IMR-90 (cell line): ENCODE results near the gene HMGCS2. TPM values are rescaled to one million over a fixed set of nuclear protein-coding genes. Genes with fewer than 3 reads are reported as not detected.

Experiments
- ATAC-seq: fragments of 200-7000 bp; cut with Tn5 transposase; 2 replicates; pipeline ENCODE4 v1.9.1; 2020; ENCODE audit warnings: low read depth, mild to moderate bottlenecking, moderate library complexity
- BruUV-seq: library from RNA; stranded (reverse); fragments of 400-500 nt; replicated peaks from 2 replicates; lab custom pipeline; 2021; lab: Mats Ljungman, UMichigan
- CTCF ChIA-PET: fragments of 300-600 bp; formaldehyde crosslinking; extraction: SDS; loops from one replicate; lab custom pipeline; 2021; ENCODE audit warnings: antibody characterized with exemption; lab: Yijun Ruan, JAX
- POLR2A ChIA-PET: fragments of 300-600 bp; sonication (Branson Sonifier 250); formaldehyde crosslinking; loops from one replicate; lab custom pipeline; 2022; ENCODE audit warnings: antibody characterized with exemption; ENCODE audit not compliant: unreplicated experiment; lab: Charles Lee
- DNase-seq: peaks from one replicate; pipeline ENCODE4 v3.0.0; 2013
- H2AFZ ChIP-seq: replicated peaks from 2 replicates; pipeline ENCODE3; 2013; ENCODE audit warnings: low read length, mild to moderate bottlenecking; ENCODE audit not compliant: poor library complexity
- H2AK5ac ChIP-seq: 2 replicates; pipeline ENCODE4 v1.6.1; 2013; ENCODE audit warnings: low read depth, low read length, inconsistent platforms
- H2AK9ac ChIP-seq: replicated peaks from 2 replicates; pipeline ENCODE3; 2013; ENCODE audit warnings: mild to moderate bottlenecking, low read depth, low read length, moderate library complexity; ENCODE audit not compliant: poor library complexity
- H2BK120ac ChIP-seq: 2 replicates; pipeline ENCODE4 v1.6.1; 2013; ENCODE audit warnings: low read depth, low read length, inconsistent platforms
- H2BK15ac ChIP-seq: 3 replicates; pipeline ENCODE4 v1.6.1; 2013; ENCODE audit warnings: low read depth, low read length, inconsistent platforms
- H2BK20ac ChIP-seq: 2 replicates; pipeline ENCODE4 v1.6.1; 2013; ENCODE audit warnings: low read depth, mild to moderate bottlenecking, inconsistent platforms, low read length, moderate library complexity
- H2BK5ac ChIP-seq: 2 replicates; pipeline ENCODE4 v1.6.1; 2013; ENCODE audit warnings: mild to moderate bottlenecking, low read depth, low read length, inconsistent platforms; ENCODE audit not compliant: poor library complexity, severe bottlenecking
- H3K14ac ChIP-seq: replicated peaks from 2 replicates; pipeline ENCODE4 v1.6.1; 2013; ENCODE audit warnings: low read depth, low read length, inconsistent platforms
- H3K18ac ChIP-seq: 2 replicates; pipeline ENCODE4 v1.6.1; 2013; ENCODE audit warnings: low read depth, low read length, control low read depth
- H3K23ac ChIP-seq: 2 replicates; pipeline ENCODE4 v1.6.1; 2013; ENCODE audit warnings: low read depth, low read length, inconsistent platforms
- H3K27ac ChIP-seq: 2 replicates; pipeline ENCODE4 v1.5.1; 2013; ENCODE audit warnings: mild to moderate bottlenecking, control low read depth, low read length; ENCODE audit not compliant: insufficient read depth
- H3K27me3 ChIP-seq: 2 replicates; pipeline ENCODE4 v1.6.1; 2013; ENCODE audit warnings: low read length; ENCODE audit not compliant: control insufficient read depth, insufficient read depth
- H3K36me3 ChIP-seq: 2 replicates; pipeline ENCODE4 v1.6.1; 2013; ENCODE audit warnings: low read length, mixed read lengths; ENCODE audit not compliant: control insufficient read depth, insufficient read depth
- H3K4ac ChIP-seq: 2 replicates; pipeline ENCODE4 v1.6.1; 2013; ENCODE audit warnings: low read depth, low read length, inconsistent platforms
- H3K4me1 ChIP-seq: 2 replicates; pipeline ENCODE4 v1.6.1; 2013; ENCODE audit warnings: low read length, mixed read lengths; ENCODE audit not compliant: control insufficient read depth, insufficient read depth
- H3K4me2 ChIP-seq: 2 replicates; pipeline ENCODE4 v1.6.1; 2013; ENCODE audit warnings: low read depth, mild to moderate bottlenecking, control low read depth, low read length, moderate library complexity
- H3K4me3 ChIP-seq: 2 replicates; pipeline ENCODE4 v1.5.1; 2013; ENCODE audit warnings: low read depth, mild to moderate bottlenecking, control low read depth, low read length, moderate library complexity; ENCODE audit not compliant: insufficient read depth
- H3K56ac ChIP-seq: 2 replicates; pipeline ENCODE4 v1.6.1; 2013; ENCODE audit warnings: low read length, inconsistent platforms; ENCODE audit not compliant: insufficient read depth; ENCODE audit errors: extremely low read depth
- H3K79me1 ChIP-seq, 2 experiments: 2 replicates each; pipeline ENCODE4 v1.6.1; 2013; ENCODE audit warnings: low read length in 2 of 2, inconsistent platforms in 1 of 2, low read depth in 1 of 2
- H3K9ac ChIP-seq: 2 replicates; pipeline ENCODE4 v1.6.1; 2013; ENCODE audit warnings: low read depth, low read length, control low read depth
- H3K9me1 ChIP-seq: 2 replicates; pipeline ENCODE4 v1.6.1; 2013; ENCODE audit warnings: low read length, inconsistent platforms; ENCODE audit not compliant: insufficient read depth
- H3K9me3 ChIP-seq: 2 replicates; pipeline ENCODE4 v1.6.1; 2013; ENCODE audit warnings: low read length; ENCODE audit not compliant: control insufficient read depth, insufficient read depth
- H4K20me1 ChIP-seq: 2 replicates; pipeline ENCODE4 v1.6.1; 2013; ENCODE audit warnings: low read length, inconsistent platforms; ENCODE audit not compliant: insufficient read depth
- H4K5ac ChIP-seq: 2 replicates; pipeline ENCODE4 v1.6.1; 2013; ENCODE audit warnings: mild to moderate bottlenecking, low read depth, low read length, control low read depth
- H4K8ac ChIP-seq, 2 experiments: 2 replicates each; pipeline ENCODE4 v1.6.1; 2013; ENCODE audit warnings: low read depth in 2 of 2, low read length in 2 of 2, control low read depth in 1 of 2, inconsistent platforms in 1 of 2
- H4K91ac ChIP-seq: 2 replicates; pipeline ENCODE4 v1.6.1; 2013; ENCODE audit warnings: low read depth, low read length, inconsistent platforms; ENCODE audit not compliant: insufficient read depth
- BHLHE40 ChIP-seq: fragments of 150-350 bp; IDR thresholded peaks from 2 replicates; pipeline ENCODE4 v1.6.1; 2016; ENCODE audit warnings: mild to moderate bottlenecking, low read depth, low read length
- CEBPB ChIP-seq: IDR thresholded peaks from 2 replicates; pipeline ENCODE4 v1.6.1; 2012; ENCODE audit warnings: low read depth, low read length, improper control_type of control experiment
- CHD1 ChIP-seq: IDR thresholded peaks from 2 replicates; pipeline ENCODE4 v1.6.1; 2012; ENCODE audit warnings: low read depth, low read length, improper control_type of control experiment
- CTCF ChIP-seq: conservative IDR thresholded peaks from 2 replicates; pipeline ENCODE4 v1.5.1; 2012; ENCODE audit warnings: mild to moderate bottlenecking, low read depth, low read length, improper control_type of control experiment
- FOS ChIP-seq: fragments of 150-350 bp; IDR thresholded peaks from 2 replicates; pipeline ENCODE4 v1.6.1; 2016; ENCODE audit warnings: low read depth, low read length
- MAFK ChIP-seq: IDR thresholded peaks from 2 replicates; pipeline ENCODE4 v1.6.1; 2012; ENCODE audit warnings: low read depth, low read length, improper control_type of control experiment
- MAZ ChIP-seq: IDR thresholded peaks from 2 replicates; pipeline ENCODE4 v1.6.1; 2012; ENCODE audit warnings: low read depth, mild to moderate bottlenecking, low read length, improper control_type of control experiment, moderate library complexity, borderline replicate concordance
- MXI1 ChIP-seq: IDR thresholded peaks from 2 replicates; pipeline ENCODE4 v1.6.1; 2012; ENCODE audit warnings: low read depth, mild to moderate bottlenecking, low read length, moderate library complexity, borderline replicate concordance
- NFE2L2 ChIP-seq: fragments of 150-350 bp; IDR thresholded peaks from 2 replicates; pipeline ENCODE4 v1.6.1; 2016; ENCODE audit warnings: low read depth, mild to moderate bottlenecking, low read length
- POLR2A ChIP-seq: IDR thresholded peaks from 2 replicates; pipeline ENCODE4 v1.6.1; 2012; ENCODE audit warnings: mild to moderate bottlenecking, low read depth, low read length
- RAD21 ChIP-seq: IDR thresholded peaks from 2 replicates; pipeline ENCODE4 v1.6.1; 2012; ENCODE audit warnings: low read length, improper control_type of control experiment
- RCOR1 ChIP-seq: IDR thresholded peaks from 2 replicates; pipeline ENCODE4 v1.6.1; 2012; ENCODE audit warnings: mild to moderate bottlenecking, low read length, improper control_type of control experiment; ENCODE audit not compliant: insufficient replicate concordance
- RFX5 ChIP-seq: IDR thresholded peaks from 2 replicates; pipeline ENCODE4 v1.8.0; 2012; ENCODE audit warnings: low read depth, mild to moderate bottlenecking, low read length, moderate library complexity
- SMC3 ChIP-seq: fragments of 150-350 bp; IDR thresholded peaks from 2 replicates; pipeline ENCODE4 v1.6.1; 2016; ENCODE audit warnings: low read depth, mild to moderate bottlenecking, antibody characterized with exemption, low read length, moderate library complexity
- dilution Hi-C: fragments of 300-500 bp; cut with HindIII; formaldehyde crosslinking; loops from one replicate; pipeline ENCODE4 v1.14.3; 2018; ENCODE audit warnings: low sequenced_read_pairs; ENCODE audit not compliant: unreplicated experiment
- in situ Hi-C: fragments of 300-500 bp; cut with MboI; formaldehyde crosslinking; loops from 3 replicates; pipeline ENCODE4 v1.14.3; 2019; ENCODE audit warnings: low sequenced_read_pairs, inconsistent platforms, mixed read lengths
- intact Hi-C: fragments of 100-400 bp; cut with micrococcal nuclease; formaldehyde crosslinking; loops from 2 replicates; pipeline ENCODE4 v1.10.0; 2022
- polyA plus RNA-seq, 3 experiments: library from polyadenylated mRNA; depleted of rRNA; stranded (reverse); fragments of >200 nt; gene quantifications; 2 replicates each; pipeline ENCODE4 v1.2.3, GENCODE V29; 2012; ENCODE audit warnings: low replicate concordance in 1 of 3
- total RNA-seq: library from RNA; depleted of rRNA; stranded (reverse); fragments of >200 nt; gene quantifications from 2 replicates; pipeline ENCODE4 v1.2.3, GENCODE V29; 2012
- TF ChIP-seq, protein P1 (sequence below): fragments of 150-350 bp; IDR thresholded peaks from 2 replicates; pipeline ENCODE4 v1.6.1; 2017; ENCODE audit warnings: mild to moderate bottlenecking, antibody characterized with exemption, low read length, low read depth
- TF ChIP-seq, protein P2 (sequence below): fragments of 150-350 bp; IDR thresholded peaks from 2 replicates; pipeline ENCODE4 v1.6.1; 2016; ENCODE audit warnings: low read depth, mild to moderate bottlenecking, low read length, moderate library complexity, borderline replicate concordance

HMGCS2 gene
- total and polyA plus RNA-seq, 2 of the 4 experiments (the other 2 are of a cell fraction) = not detected

DNA sequence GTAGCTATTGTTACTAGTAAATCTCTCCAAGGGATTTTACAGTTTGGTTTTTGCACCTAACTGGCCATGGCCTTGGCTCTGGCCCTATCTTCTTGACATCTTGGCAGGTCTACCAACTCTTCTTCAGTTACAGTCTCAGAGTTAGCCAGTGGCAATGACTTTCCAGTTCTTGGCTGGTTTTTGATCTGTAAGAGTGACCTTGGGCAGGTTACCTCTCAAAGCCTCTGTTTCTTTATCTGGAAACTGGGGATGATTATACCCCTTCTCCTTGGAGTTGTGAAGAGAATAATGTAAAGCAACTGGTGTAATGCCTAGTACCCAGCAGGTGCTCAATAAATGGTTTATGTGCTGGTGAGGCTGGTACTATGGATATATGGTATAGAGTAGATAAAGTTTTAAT is 50.3 kb downstream of the HMGCS2 start:
- Histone ChIP-seq H2AK9ac (no peak overlapping the region), H2AFZ (no peak overlapping the region), H4K8ac (no peak overlapping the region), H3K4me2 (no peak overlapping the region), H3K27ac (no peak overlapping the region), H3K27me3 (no peaks in the 10 kb centered on the region), H2BK5ac (no peak overlapping the region), H3K23ac (no peak overlapping the region), H3K18ac (no peak overlapping the region), H4K5ac (no peak overlapping the region), H3K14ac (no peak overlapping the region), H3K9me1 (peaks cover 45% of the 10 kb centered on the region), H4K20me1 (peaks cover 77% of the 10 kb centered on the region), H2AK5ac (no peak overlapping the region), H3K4ac (no peak overlapping the region), H3K79me1 (peaks cover 51 to 75% of the 10 kb centered on the region in 2 experiments), H4K91ac (no peak overlapping the region), H3K4me3 (no peak overlapping the region), H3K9ac (no peak overlapping the region), H3K36me3 (peaks cover 27% of the 10 kb centered on the region), H3K56ac (no peak overlapping the region), H3K4me1 (peaks cover 16% of the 10 kb centered on the region), H2BK15ac (no peak overlapping the region), H2BK20ac (no peak overlapping the region), H3K9me3 (no peaks in the 10 kb centered on the region), H2BK120ac (no peak overlapping the region)
- no TSS peak for BruUV-seq
- ChIA-PET CTCF (no interaction called here), POLR2A (no interaction called here)
- TF ChIP-seq, protein P1, sequence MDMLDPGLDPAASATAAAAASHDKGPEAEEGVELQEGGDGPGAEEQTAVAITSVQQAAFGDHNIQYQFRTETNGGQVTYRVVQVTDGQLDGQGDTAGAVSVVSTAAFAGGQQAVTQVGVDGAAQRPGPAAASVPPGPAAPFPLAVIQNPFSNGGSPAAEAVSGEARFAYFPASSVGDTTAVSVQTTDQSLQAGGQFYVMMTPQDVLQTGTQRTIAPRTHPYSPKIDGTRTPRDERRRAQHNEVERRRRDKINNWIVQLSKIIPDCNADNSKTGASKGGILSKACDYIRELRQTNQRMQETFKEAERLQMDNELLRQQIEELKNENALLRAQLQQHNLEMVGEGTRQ = no peak
- TF ChIP-seq RCOR1 (no peak), MXI1 (no peak), SMC3 (no peak), NFE2L2 (no peak), RAD21 (no peak), CEBPB (no peak), MAZ (no peak), RFX5 (no peak), FOS (no peak), MAFK (no peak), BHLHE40 (no peak), CTCF (no peak), POLR2A (no peak), CHD1 (no peak)
- TF ChIP-seq, protein P2, sequence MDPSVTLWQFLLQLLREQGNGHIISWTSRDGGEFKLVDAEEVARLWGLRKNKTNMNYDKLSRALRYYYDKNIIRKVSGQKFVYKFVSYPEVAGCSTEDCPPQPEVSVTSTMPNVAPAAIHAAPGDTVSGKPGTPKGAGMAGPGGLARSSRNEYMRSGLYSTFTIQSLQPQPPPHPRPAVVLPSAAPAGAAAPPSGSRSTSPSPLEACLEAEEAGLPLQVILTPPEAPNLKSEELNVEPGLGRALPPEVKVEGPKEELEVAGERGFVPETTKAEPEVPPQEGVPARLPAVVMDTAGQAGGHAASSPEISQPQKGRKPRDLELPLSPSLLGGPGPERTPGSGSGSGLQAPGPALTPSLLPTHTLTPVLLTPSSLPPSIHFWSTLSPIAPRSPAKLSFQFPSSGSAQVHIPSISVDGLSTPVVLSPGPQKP = no peak
- dilution Hi-C loops = no loop called here
- DNase-seq = no peak
- intact Hi-C loops = no loop called here
- ATAC-seq = no peak
- in situ Hi-C loops = no loop called here
